Right forelimb (tissue), 1 donor: ENCODE results near the gene HNRNPA1.
"Not testable (repeated sequence)": the region's sequence is repeated elsewhere in the genome, so short reads cannot be mapped to it uniquely, and the experiment has no call there.

Source experiments
- DNase-seq: peaks from one replicate; pipeline ENCODE4 v3.0.0-alpha.2; 2018

The HNRNPA1 gene

GRCh38 chr12:54280468-54281260 is at the start of gene HNRNPA1:
HNRNPA1 (plus strand) TSS chr12:54280726; CDS start chr12:54280808, 82 bp downstream.
- DNase-seq, result peak; percentile 93

GRCh38 chr12:54231269-54231668 is 49.3 kb upstream of the HNRNPA1 start:
- DNase-seq, result not testable (repeated sequence)

DNA sequence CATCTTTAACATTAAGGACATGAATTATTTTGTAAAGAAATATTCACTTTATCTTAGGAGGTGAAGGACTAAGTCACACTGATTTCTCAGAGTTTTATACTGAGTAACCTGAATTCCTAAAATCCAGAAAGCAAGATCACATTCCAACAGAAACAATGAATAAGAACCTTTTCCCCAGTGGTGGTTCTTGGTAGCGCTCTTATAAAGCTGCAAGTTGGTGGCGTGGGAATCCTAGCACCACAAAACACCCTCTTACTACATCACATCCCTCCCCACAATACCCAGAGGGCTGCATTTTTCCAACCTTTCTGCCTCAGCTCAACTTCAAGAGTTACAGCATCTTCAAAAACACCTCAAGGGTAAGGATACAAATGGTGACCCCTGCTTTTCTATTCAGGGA is 47.7 kb upstream of the HNRNPA1 start:
- DNase-seq, result no peak

DNA sequence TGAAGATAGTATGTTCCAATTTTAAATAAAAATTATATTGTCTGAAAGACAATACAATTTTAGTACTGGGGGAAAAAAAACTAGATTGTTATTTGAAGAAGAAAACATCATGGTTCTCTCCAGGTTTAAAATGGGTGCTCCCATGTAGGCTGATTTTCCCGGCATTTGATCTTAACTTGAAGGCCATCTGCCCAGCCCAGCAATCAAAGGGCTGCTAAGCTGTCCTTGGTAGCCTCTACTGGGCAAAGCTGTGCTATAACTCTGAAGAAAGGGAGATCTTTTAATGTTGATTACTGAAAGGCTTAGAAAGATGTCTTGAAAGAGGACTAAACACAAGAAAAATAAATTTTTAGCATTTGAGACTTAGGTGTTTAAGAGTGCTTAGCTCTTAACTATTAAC is 42.0 kb upstream of the HNRNPA1 start:
- DNase-seq, result no peak

- DNase-seq, result no peak
These were observed 40.9 kb upstream of the HNRNPA1 start for GRCh38 chr12:54239620-54240019.

DNA sequence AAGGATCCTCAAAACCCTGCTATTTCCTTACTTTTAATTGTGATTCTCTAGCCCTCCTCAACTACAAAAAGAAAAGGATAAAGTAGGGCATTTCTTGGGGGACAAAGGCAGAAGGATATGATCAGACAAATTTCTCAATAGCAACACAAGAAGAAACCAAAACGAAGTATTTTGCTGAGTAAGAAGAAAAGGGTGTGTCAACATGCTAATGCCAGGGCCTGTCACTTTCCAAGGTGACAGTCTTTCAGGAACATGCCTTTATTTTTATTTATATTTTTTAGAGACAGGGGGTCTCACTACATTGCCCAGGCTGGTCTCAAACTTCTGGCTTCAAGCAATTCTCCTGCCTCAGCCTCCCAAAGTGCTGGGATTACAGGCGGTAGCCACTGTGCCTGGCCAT is 40.4 kb upstream of the HNRNPA1 start:
- no peak for DNase-seq

DNA sequence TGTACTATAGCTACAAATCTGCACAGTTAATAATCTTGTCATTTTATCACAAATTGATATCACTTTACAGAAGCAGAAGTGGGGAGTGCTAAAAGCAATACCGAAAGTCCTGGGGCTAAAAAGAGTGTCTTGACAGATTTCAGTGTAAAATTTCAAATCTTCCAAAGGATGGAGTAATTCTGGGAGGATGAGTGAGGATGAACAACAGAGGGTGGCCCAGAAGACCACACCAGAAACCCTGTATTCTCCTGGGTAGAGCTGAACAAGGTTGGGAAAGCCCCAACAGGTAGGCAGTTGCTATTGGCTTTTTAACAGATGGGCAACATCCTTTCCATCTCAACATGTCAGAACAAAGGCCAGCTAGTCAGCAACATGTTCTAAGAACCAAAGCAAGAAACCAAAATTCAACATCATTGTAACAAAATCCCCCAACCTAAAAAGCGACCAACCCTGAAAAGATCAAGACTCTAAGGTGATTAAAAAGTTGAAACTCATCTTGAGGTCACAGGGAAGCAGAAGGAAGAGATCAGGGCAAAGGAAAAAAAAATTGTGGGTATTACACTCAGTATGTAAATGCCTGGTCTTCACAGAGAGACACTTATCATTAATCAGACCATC is 39.4 kb upstream of the HNRNPA1 start:
- no peak for DNase-seq

GRCh38 chr12:54246011-54246641 is 34.4 kb upstream of the HNRNPA1 start:
- DNase-seq, result no peak

GRCh38 chr12:54249489-54249888 is 31.0 kb upstream of the HNRNPA1 start:
- no peak for DNase-seq

GRCh38 chr12:54251667-54252284 is 28.8 kb upstream of the HNRNPA1 start:
- no peak for DNase-seq

DNA sequence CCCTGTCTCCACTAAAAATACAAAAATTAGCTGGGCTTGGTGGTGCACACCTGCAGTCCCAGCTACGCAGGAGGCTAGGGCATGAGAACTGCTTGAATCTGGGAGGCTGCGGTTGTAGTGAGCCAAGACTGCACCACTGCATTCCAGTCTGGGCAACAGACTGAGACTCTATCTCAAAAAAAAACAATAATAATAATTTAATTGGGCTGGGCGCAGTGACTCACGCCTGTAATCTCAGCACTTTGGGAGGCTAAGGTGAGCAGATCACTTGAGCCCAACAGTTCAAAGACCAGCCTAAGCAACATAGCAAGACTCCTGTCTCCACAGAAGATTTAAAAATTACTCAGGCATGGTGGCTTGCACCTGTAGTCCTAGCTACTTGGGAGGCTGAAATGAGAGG is 27.3 kb upstream of the HNRNPA1 start:
- no peak for DNase-seq

GRCh38 chr12:54257332-54257731 is 23.2 kb upstream of the HNRNPA1 start:
- DNase-seq, result no peak

GRCh38 chr12:54258201-54258681 is 22.3 kb upstream of the HNRNPA1 start:
- no peak for DNase-seq

DNA sequence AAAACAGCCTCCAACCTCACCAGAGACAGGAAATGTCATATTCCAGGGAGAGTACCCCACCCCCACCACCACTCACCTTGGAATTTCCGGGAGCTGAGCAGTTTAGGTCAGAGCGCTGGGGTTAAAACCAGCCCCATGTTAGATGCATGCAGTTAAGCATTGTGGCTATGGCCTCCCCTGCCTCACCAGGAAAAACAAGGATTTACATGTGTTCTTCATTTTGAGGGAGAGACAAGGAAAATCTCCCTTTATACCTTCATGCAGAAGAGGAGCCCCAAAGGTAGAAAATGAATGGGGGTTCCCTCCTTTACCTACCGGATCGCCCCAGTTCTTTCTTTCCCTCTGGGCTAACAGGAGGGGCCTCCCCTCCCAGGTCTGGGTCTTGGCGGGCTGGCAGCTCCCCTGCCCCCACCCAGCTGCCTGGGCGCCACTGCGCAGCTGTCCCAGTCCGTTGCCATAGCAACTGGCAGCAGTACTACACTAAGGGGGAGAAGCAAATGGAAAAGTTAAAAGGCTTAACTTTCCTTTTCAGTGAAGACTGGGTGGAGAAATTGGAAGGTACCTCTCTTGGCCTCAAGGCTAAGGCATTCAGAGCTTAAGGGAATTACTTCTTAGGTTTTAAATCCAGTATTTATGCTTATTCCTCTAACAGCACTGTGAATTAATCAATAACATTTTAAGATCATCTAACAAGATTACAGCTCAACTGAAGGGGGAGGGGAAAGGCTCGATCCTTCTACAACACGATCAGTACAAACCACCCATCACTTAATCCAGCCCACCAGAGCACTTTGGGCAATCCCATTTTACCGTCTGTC is 21.1 kb upstream of the HNRNPA1 start:
- DNase-seq, result peak; percentile 91

- DNase-seq, result no peak
These were observed 18.6 kb upstream of the HNRNPA1 start for GRCh38 chr12:54261815-54262402.

- no peak for DNase-seq
These were observed 18.1 kb upstream of the HNRNPA1 start for GRCh38 chr12:54262403-54262925.

DNA sequence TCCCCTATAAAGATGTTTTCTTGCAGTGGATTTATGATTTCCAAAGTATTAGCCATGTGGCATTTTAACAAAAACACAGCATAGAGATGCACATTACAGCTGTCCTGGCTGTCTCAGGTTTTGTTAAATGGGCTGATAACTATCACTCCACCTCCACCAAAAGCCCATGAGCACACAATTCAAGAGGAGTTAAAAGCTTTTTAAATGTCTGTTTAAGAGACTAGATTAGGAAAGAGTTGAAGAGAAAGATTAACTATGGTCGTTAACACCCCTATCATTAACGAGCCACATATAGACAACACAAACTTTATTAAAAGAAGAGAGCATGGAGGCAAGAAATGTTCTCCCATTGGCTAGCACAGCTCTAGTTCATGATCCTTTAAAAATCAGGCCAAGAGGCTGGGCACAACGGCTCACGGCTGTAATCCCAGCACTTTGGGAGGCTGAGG is 15.1 kb upstream of the HNRNPA1 start:
- no peak for DNase-seq

DNA sequence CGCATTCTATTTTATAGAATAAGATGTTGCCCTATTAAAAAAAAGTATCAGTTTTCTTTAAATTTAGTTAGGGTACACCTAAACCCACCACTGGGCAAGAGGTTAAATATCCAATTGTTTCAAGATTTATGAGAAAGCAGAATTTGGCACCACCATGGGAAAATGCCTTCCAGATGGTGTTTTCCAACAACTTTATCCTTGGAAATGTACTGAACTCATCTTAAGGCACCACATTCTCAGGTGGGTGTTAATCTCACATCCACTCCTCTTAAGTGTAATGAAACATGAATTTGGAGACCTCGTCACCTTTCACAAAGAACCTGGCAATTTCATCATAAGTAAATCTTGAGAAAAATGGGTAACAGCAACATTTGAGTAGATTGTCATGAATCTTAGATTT is 13.7 kb upstream of the HNRNPA1 start:
- no peak for DNase-seq

DNA sequence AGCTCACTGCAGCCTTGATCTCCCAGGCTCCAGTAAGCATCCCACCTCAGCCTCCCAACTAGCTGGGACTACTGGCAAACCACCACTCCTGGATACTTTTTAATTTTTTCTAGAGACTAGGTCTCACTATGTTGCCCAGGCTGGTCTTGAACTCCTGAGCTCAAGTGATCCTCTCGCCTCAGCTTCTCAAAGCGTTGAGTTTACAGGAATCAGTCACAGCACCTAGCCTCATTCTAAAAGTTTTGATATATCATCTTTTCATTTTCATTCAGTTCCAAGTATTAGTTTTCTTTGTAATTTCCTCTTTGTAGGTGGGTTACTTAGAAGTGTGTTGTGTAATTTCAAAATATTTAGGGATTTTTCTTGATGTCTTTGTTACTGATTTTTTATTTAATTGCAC is 10.2 kb upstream of the HNRNPA1 start:
- DNase-seq, result no peak

DNA sequence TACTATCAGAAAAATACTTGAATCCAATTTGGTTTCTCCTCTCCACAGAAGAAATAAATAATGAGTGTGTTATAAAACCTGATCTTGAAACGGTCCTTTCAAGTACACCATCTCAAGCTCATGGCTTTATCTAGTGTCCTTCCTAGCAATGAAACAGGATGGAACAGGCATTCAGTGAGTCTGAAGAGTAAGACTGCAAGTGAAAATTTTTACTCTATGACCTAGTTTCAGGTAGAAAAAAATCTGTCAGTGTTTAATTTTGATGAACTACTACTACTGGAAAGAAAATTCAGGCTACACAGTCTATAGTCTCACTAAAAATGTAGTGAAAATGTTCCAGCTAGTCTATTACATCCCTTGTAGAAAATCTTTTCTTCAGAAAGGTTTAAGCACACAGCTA is 8.3 kb upstream of the HNRNPA1 start:
- no peak for DNase-seq

- no peak for DNase-seq
These were observed 6.5 kb upstream of the HNRNPA1 start for GRCh38 chr12:54273981-54274380.

- no peak for DNase-seq
These were observed 4.2 kb upstream of the HNRNPA1 start for GRCh38 chr12:54276368-54276767.
